HTERT RPE-1 (cell line): ENCODE measurements around the gene RPF1.
"Not testable (repeated sequence)": the region's sequence is repeated elsewhere in the genome, so short reads cannot be mapped to it uniquely, and the experiment has no call there.

Experiments used
- in situ Hi-C: fragments of 300-500 bp; cut with MboI; formaldehyde crosslinking; loops from 4 replicates; pipeline ENCODE4 v1.14.3; 2020; ENCODE audit warnings: low sequenced_read_pairs

RPF1 gene

DNA sequence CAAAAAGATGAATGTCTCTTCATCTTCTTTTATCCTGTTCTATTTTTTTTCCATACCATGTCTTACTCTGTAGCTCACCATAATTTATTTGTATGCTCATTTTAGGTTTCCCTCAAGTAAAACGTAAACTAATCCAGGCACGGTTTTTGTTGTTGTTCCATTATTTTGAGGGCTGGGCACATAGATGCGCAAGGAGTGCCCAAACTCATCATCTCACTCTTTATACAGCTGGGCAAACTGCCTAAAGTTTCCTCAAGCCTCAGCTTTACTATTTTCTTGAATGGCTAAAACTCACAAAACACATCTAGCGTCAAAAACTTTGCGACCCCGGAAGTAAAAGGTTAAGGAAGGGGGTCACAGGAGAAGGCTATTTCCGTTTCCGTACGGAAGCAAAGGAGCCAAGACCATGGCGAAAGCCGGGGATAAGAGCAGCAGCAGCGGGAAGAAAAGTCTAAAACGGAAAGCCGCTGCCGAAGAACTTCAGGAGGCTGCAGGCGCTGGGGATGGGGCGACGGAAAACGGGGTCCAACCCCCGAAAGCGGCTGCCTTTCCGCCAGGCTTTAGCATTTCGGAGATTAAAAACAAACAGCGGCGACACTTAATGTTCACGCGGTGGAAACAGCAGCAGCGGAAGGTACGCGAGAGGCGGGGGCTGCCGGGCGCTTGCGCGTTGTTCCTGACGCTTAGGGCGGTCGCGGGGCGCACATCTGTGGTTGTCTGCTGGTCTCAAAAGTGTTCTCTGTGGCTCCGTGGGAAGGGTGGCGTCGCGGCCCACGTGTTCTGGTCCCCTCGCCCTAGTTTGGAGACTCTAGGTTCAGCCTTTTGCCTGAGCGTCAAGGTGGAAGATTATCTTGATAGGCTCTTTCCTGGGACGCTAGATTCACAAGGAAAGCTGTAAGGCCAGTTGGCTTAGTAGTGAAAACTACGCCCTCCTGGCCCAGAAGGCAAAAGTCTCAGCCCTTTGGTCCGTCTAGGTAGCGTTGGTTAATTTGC is at the start of gene RPF1:
TSS of gene RPF1 (plus strand) at position 391 of the 993 bp plus-strand sequence. CDS start at position 407, 16 bp downstream.
- in situ Hi-C loops: no loop called here

GRCh38 chr1:84430546-84430945 is 48.5 kb upstream of the RPF1 start:
- in situ Hi-C loops: no loop called here

DNA sequence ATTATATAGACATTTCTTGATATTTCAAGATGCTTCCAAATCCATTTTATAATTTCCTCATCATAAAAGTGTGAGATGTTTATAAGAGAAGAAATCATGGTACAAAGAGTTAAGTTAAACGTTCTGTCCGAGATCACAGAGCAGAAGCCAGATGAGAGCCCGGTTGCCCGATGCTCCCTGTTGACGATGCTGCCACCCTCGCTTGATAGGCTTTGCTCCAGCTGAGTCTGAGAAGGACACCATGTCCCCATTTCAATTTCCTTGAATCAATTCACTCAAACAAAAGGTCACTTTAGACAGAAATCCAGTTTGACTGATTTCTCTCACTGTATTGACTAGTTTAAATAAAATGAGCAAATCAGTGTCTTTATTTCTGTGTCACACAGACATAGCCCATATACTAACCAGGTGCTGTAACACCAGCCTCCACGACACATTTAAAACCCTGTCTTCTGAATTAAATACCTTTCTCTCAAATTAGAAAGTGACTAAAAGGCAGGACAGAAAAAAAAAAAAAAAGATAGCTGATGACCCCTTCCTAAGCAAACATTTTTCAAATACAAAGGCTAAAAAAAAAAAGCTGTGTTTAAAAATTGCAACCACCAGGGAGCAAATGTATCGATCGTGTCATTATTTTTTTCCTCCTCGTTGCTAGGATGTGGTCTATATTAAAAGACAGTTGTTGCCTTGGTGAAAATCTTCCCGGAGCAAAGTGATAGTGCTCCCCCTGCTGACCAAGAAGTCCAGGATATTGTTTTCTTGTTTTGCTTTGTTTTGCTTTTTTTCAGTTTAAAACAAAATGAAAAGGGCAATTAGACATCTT is 45.6 kb upstream of the RPF1 start:
- in situ Hi-C loops: no loop called here

DNA sequence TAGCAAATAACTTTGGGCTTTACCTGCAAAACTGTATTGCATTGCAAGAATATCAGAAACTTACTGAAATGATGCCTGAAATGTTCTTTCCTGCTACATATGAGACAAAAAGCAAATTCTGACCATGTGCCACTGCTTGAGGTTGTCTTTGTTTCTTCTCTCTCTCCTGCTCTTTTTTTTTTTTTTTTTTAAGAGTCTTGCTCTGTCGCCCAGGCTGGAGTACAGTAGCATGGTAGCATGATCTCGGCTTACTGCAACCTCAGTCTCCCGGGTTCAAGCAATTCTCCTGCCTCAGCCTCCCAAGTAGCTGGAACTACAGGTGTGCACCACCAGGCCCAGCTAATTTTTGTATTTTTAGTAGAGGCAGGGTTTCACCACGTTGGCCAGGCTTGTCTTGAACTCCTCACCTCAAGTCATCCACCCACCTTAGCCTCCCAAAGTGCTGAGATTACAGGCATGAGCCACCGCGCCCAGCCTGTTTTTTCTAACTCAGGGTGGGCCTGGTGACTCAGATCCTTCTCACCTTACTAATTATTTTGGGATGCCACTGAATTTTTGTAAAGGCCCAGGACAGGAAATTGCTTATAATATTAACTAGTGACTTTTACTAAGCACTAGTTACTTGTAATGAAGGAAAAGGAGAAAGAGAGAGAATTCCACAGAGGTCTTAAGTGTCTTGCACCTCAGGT is 44.8 kb upstream of the RPF1 start:
- in situ Hi-C loops: no loop called here

DNA sequence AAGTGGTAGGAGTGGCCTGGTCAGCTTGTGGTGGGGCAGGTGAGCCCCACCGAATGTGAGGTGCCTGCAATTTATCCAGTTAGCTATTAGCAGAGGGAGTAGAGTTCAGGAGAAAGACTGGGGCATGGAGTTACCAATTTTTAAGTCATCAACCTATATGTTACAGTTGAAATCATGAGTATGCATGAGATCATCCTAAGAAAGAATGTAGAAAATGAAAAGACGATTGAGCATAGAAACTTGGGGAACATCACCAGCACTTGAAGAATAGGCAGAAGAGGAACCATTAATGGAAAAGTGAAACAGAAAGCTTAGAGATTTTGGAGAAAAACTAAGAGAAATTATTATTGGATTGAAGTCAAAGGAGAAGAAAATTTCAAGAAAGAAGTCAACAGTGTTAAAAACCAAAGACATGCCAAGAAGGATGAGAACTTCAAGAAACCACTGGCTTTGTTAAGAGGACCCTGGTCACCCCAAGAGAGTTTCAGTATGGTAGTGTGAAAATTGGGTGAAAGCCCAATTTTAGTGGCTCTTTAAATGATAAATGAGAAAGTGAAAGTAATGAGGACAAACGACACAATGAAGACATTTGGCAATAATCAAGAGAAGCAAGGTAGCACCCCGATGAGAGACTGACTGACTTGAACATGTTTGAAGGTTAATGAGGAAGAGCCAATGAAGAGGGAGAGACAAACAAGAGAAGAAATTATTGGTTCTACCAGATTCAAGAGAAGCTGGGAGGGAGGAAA is 44.1 kb upstream of the RPF1 start:
- in situ Hi-C loops: no loop called here

GRCh38 chr1:84436876-84437655 is 42.0 kb upstream of the RPF1 start:
- in situ Hi-C loops: no loop called here

- in situ Hi-C loops: no loop called here
Observed at GRCh38 chr1:84442256-84442655, 36.8 kb upstream of the RPF1 start.

DNA sequence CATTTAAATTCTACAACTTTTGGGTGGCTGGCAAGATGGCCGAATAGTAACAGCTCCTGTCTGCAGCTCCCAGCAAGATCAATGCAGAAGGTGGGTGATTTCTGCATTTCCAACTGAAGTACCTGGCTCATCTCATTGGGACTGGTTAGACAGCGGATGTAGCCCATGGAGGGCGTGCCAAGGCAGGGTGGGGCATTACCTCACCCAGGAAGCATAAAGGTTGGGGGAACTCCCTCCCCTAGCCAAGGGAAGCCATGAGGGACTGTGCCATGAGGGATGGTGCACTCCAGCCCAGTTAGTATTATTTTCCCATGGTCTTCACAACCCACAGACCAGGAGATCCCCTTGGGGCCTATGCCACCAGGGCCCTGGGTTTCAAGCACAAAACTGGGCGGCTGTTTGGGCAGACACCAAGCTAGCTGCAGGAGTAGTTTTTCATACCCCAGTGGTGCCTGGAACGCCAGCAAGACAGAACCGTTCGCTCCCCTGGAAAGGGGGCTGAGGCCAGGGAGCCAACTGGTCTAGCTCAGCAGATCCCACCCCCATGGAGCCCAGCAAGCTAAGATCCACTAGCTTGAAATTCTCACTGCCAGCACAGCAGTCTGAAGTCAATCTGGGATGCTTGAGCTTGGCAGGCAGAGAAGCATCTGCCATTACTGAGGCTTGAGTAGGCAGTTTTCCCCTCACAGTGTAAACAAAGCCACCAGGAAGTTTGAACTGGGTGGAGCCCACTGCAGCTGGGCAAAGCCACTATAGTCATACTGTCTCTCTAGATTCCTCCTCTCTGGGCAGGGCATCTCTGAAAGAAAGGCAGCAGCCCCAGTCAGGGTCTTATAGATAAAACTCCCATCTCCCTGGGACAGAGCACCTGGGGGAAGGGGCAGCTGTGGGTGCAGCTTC is 36.1 kb upstream of the RPF1 start:
- in situ Hi-C loops: not testable (repeated sequence)

GRCh38 chr1:84448704-84449103 is 30.4 kb upstream of the RPF1 start:
- in situ Hi-C loops: not testable (repeated sequence)

DNA sequence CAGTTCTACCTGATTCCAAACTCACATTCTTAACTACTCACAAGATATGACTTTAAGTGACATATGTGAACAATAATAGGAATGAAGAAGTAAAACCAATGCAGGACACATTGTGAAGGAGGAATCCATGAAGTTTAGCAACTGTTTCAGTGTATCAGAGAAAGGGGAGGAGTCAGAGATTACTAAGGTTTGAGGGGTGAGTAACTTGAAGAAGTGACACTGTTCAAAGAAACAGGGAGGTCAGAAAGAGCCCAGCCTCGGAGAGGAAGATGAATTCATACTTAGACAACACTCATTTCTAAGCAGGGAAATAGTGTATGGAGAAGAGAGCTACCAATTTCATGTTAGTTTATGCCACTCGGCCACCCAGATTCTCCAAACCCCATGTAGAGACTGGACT is 28.2 kb upstream of the RPF1 start:
- in situ Hi-C loops: no loop called here

GRCh38 chr1:84452436-84452835 is 26.6 kb upstream of the RPF1 start:
- in situ Hi-C loops: no loop called here

DNA sequence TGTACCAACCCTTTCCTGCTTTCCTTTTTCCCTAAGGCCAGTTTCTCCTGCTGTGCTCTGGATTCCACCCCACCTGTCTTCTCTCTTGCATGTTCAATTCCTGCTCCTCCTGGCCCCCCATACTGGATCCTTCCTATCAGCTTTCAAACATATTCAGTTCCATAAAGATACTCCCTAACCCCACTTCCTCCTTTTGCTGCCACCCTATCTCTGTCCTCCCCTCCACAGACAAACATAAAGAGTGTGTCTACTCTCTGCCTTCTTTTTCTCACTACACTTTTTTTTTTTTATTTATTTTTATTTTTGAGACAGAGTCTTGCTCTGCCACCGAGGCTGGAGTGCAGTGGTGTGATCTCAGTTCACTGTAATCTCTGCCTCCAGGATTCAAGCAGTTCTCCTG is 16.9 kb upstream of the RPF1 start:
- in situ Hi-C loops: no loop called here

DNA sequence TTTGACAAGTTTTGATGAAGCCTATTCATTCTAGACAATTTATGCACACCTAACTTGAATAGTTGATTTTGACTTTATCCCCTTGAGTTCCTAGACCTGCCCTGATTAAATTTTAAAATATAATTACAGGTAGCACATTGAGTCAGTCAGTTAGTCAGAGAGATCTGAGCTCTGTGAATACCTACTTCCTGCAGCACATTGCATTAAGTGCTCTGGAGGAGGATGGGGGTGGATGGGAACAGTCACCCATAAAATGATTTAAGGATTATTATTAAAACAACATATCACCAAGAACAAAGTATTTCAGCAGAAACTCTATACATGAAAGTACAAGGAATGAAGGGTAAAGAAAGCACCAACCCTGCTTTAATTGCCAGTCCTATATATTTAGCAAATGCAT is 11.8 kb upstream of the RPF1 start:
- in situ Hi-C loops: no loop called here

GRCh38 chr1:84476225-84476624 is 2.8 kb upstream of the RPF1 start:
- in situ Hi-C loops: no loop called here

- in situ Hi-C loops: no loop called here
Observed at GRCh38 chr1:84479998-84480397, 932 bp downstream of the RPF1 start.

- in situ Hi-C loops: no loop called here
Observed at GRCh38 chr1:84480650-84481049, 1.6 kb downstream of the RPF1 start.

DNA sequence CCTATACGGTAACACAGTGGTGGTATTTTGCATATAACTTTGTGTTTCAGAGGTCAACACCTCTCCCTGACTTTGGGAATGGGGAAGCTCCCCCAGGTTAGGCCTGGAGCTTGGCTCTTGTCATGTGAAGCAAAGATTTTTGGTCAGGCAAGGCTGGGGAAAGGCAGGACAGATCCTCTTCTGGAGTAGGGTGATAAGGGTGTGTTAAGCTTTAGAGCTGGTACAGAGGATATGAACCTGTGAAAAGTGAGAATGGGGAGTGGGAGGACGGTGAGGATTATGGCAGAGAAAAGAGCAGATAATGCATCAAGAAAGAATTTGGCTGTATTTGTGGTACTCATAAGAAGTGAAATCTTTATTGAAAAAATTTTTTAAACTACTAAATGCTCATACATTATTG is 2.3 kb downstream of the RPF1 start:
- in situ Hi-C loops: no loop called here

DNA sequence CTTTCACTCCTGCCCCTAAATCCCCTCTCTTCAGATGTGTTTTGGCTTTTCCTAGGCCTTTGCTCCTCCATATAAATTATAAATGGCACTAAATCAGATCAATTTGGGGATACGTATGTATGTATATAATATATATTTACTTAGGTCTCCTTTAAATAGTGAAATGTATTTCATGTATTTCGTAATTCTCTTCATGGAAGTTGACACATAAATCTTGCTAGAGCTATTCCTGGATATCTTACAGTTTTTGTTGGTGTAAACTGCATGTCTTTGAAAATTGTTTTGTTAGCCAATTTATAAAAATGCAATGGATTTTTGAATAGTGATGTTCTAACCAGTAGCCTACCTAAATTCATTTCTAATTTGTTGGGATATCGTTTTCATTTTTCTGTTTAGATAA is 9.0 kb downstream of the RPF1 start:
- in situ Hi-C loops: no loop called here

DNA sequence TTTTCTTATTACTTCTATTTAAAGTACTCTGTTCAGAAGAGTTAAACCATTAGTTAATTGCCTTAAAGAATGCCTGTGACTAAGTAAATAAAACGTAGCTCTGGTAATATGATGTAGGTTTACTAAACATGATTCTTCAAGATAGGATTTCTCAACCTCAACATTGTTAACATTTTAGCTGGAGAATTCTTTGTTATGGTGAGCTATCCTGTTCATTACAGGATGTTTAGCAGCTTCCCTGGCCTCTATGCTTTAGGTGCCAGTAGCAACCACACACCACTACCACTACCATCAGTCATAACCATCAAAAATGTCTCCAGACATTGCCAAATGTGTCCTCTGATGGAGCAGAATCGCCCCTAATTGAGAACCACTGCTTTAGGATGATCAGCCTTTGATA is 10.7 kb downstream of the RPF1 start:
- in situ Hi-C loops: no loop called here
